Transverse colon (tissue), 3 donors: Measurements from ENCODE around the gene ZC3H13.

ENCODE experiments used
- CTCF ChIP-seq, 5 experiments: fragments of 200-600 bp in 3 of 5; fragments of 450-650 bp in 2 of 5; sonication (generic) in 3 of 5; IDR thresholded peaks; 1 replicate in 2 of 5; 2 replicates in 3 of 5; pipeline ENCODE4 v1.5.1; 2016 to 2017; ENCODE audit warnings: antibody characterized with exemption in 5 of 5, inconsistent platforms in 3 of 5, mild to moderate bottlenecking in 2 of 5, moderate library complexity in 1 of 5
- EP300 ChIP-seq: sonication (generic); formaldehyde crosslinking; IDR thresholded peaks from one replicate; pipeline ENCODE4 v1.6.1; 2017; ENCODE audit warnings: antibody characterized with exemption, low read depth
- POLR2A ChIP-seq: fragments of 450-650 bp; IDR thresholded peaks from one replicate; pipeline ENCODE4 v1.6.1; 2016; ENCODE audit warnings: antibody characterized with exemption, mild to moderate bottlenecking, moderate library complexity

DNA sequence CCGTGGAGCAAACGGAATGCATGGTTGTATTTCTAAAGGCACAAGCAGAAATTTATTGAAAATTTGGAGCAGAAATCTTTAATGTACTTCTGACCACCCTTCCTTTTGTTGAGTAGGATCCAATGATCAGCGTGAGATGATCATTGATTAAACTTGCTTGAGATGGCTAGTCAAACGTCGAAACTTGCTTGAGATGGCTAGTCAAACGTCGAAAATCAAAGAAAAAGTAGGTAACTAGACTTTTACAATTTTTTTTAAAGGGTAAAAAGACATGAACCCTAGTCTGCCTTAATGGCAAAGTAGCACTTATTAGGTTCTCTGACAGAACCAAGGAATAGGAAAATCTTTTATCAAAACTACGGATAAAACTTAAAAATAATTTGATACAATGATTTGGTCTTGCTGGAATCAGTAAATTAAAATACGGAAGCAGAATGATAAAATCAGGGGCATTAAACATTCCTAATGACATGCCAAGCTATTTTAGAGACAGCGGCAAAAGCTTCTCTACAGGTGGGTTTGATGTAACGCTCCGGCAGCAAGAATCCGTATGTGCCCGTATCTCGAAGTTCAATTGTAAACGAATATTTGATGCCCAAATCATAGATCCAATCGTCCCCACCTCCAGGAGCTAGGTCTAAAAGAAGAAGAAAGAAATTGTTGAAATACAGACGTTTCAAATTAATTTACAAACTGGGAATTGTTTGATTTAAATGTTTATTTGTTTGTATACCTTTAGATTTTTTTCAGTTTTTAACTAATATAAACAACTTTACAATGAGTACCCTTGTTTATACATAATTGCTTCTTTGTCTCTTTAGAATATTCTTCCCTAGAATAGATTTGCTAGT, 841 bp upstream of the ZC3H13 start:
- no peak for TF ChIP-seq POLR2A
- TF ChIP-seq EP300: no peak
- TF ChIP-seq CTCF (IDR thresholded peaks at IDR 0.05): no peak
